GM19240 (cell line): ENCODE measurements around the gene ABCB1.

Experiments used
- DNase-seq: peaks from one replicate; pipeline ENCODE4 v3.0.0; 2011; ENCODE audit warnings: low spot score; ENCODE audit not compliant: insufficient read length

Gene ABCB1

DNA sequence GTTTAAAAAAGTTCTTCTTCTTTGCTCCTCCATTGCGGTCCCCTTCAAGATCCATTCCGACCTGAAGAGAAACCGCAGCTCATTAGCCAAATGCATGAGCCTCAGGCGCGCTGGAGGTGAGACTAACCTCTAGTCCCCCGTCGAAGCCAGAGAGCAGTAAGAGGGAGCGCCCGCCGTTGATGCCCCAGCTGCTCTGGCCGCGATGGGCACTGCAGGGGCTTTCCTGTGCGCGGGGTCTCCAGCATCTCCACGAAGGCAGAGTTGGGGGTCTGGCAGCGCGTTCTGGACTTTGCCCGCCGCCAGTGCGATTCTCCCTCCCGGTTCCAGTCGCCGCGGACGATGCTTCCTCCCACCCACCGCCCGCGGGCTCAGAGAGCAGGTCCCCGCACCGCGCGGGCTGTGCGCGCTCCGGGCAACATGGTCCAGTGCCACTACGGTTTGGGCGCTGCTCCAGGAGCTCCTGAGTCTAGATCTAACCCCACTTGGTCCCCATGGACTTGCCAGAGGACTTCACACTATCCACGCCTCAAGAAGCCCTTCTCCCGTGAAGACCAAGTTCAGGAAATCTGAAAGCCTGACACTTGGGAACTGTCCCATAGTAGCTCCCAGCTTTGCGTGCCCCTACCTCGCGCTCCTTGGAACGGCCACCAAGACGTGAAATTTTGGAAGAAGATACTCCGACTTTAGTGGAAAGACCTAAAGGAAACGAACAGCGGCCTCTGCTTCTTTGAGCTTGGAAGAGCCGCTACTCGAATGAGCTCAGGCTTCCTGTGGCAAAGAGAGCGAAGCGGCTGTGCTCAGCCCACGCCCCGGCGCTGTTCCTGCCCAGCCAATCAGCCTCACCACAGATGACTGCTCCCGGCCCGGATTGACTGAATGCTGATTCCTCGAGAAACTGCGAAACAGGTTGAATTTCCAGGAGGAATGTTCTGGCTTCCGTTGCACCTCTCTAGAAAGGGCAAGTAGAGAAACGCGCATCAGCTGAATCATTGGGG lies at the start of gene ABCB1:
ABCB1 (minus strand) TSS at position 755 of the 995 bp plus-strand sequence; CDS start at position 55, 700 bp downstream.
- peak; percentile 17 for DNase-seq

DNA sequence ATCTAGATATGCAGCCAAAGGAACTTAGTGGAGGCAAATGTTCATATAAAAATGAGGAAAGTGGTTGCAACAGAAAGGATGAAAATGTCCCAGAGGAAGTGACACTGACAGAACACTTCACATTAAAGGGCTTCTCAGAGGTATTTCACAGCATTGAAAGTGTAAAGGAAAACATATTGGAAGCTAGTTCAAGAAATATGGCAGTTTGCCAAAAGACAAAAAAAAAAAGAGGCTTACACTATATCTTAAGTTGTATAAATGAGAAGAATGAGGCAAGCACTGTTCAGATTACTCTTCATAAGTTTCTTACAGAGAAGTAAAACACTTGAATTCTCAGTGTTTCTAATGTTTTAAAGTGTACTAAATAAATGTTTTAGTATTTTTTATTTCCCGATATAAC lies 47.6 kb upstream of the ABCB1 start:
- no peak for DNase-seq

DNA sequence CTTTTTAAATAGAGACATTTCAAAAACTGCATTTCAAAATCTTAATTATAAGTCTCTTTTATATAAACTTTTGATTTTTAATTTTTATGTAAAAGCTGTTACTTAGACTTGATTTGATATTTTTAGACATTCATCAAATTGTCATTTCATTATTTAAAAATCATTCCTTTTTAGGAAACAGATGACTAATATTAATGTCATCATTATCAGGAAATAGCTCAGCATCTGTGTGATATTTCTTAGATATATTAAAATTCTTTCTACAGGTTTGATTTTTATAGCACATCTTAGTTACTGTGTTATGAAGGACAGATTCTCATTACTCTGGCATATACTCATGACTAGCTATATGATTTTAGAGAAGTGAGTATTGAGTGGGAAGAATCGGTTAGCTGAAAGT lies 44.8 kb upstream of the ABCB1 start:
- no peak for DNase-seq

- DNase-seq, result no peak
These were observed 35.2 kb upstream of the ABCB1 start for GRCh38 chr7:87635921-87636320.

DNA sequence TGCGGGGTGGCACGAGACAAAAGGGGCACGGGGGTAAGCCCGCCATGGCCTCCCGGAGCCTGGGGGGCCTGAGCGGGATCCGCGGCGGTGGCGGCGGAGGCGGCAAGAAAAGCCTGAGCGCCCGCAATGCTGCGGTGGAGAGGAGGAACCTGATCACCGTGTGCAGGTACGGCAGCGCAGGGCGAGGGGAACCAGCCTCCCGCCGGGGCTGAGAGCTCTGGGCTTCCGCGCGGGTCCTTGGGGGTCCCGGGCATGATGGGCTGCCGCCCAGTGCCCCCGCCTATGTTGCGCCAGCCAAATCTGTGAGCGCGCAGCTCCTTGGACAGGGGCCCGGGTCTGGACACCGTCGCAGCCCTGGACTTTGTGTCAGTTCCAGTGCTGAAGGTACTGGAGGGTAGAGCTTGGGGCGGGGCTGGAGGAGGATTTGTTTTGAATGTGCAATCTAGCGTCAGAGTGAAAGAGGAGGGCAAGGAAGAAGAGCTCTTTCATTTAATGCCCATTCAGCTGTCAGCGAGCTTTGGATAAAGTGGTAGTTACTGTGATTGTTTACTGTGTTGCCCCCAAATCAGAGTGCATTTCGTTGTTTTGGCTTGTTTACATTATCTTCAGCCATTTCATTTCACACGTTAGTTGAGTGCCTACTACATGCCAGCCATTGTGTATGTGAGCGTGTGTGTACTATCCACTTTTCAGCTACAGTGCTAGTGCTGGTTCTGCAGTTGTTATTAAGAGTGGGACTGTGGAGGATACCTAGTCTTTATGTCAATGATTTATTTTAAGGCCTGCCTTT lies 28.3 kb upstream of the ABCB1 start:
- no peak for DNase-seq

- no peak for DNase-seq
These were observed 26.9 kb upstream of the ABCB1 start for GRCh38 chr7:87627634-87627994.

- no peak for DNase-seq
These were observed 24.4 kb upstream of the ABCB1 start for GRCh38 chr7:87625101-87625500.

GRCh38 chr7:87624628-87625027 lies 23.9 kb upstream of the ABCB1 start:
- DNase-seq, result no peak

DNA sequence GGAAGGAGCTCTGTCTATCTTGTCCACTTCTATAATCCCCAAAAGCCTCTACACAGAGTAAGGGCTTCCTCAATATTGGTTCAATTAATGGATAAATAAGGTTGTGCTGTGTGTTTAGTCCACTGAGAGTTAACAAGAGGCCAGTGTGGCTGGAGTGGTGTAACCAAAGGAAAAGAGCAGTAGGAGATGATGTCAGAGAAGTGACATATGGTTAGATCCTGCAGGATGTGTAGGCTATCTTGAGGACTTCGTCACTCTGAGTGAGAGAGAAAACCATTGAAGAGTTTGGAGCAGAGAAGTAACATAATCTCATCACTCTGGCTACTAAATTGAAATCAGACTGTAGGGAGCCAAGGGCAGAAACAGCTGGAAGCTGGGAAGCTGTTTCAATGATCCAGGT lies 14.5 kb upstream of the ABCB1 start:
- DNase-seq, result no peak

GRCh38 chr7:87609916-87610315 lies 9.2 kb upstream of the ABCB1 start:
- no peak for DNase-seq

DNA sequence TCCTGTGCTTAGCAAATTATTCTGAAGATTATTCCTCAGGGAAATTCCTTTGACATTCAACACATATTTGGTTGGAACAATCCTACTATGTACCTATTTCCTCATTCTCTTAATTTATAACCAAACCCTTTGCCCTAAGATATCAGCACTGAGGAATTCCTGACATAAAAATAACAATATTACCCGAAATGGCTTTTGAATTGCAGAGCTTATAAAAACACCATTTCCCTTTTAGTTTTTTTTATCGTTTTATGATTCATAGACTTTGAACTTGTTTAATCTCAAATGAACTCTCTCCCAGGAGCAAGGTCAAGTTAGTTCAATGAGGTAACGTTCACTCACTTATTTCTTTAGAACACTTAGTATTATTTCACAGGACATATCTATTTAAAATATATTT lies 7.7 kb upstream of the ABCB1 start:
- no peak for DNase-seq

DNA sequence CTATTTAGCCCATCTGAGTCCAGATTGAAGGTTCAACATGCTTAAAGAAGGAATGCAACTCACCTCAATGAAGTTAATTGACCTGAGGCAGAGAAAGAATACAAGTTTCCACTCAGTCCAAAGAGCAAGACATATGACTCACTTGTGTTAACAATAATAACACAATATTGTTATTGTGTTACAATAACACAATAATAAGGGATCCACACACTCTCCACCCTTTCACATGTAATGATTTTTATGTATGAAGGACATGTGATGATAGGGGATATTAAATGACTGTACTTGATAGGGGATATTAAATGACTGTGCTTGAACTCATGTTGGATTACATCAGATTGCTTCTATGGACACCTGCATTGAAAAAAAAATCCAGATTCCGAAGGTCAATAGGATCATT lies 3.6 kb upstream of the ABCB1 start:
- no peak for DNase-seq

- DNase-seq, result peak; percentile 50
These were observed 1.3 kb downstream of the ABCB1 start for GRCh38 chr7:87599336-87599735.

DNA sequence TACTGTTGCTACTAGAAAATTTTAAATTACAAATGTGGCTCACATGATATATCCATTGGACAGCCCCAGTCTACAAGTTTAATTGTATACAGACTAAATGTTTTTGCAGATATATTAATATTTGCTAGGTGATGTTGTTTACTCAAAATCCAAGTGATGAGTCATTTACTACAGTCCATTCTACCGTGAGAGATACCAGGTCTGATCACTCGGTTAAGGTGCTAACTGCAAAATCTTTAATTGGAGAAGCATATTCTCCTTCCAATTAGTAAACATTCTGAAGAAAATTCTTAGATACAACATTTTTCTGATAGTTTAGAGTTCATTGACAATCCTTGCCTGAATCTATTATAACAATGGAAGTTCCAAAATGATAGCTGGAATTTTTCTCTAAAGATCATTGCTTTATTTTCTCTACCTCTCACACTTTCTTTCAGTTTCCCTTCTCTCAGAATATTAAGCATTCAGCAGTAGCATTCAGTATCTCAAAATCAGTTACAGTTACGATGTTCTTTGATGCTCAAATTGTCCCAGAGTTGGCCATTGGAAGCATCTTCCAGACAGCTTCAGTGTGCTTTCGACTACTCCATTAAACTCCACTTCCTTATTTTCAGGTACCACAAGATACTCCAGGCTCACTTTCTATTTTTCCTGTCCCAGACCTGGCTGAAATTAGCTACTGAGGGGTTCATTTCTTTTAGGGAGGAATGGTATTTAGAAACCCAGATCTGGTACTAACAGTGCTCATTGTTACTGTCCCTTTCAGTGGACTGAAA lies 2.3 kb downstream of the ABCB1 start:
- DNase-seq, result no peak

DNA sequence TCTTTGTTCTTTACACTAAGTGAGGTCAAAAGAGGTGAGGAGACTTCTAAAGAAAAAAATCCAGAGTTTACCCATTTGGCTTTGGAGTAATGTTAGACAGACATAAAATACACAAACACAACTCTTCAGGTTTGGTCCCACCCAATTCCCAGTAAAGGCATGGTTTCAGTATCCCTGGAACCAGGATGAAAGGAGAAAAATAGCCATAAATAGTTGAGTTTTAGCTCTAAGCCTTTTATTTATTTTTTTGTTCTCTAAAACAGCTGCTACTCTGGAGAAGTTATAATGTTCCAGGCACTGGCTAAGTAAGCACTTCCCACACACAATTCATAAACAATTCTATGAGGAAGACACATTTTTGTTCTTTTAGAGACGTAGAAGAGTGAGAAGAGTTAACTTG lies 4.0 kb downstream of the ABCB1 start:
- DNase-seq, result no peak

DNA sequence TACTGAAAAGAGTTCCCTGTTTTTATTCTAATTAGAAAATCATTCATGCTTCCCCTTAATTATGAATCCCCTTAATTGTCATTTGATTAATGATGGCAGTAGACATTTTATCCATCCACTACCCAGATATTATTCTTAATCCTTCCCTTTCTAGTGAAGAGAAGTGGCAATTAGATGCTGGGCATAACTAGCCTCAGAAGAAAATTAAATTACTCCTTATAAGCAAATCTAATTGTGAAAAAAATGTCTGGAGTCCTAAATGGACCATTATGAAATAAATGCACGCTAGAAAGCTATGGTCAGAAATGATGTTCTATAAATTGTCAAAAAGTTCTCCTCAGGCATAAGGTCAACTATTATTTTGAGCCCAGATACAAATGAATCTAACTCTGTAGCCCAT lies 4.5 kb downstream of the ABCB1 start:
- no peak for DNase-seq

DNA sequence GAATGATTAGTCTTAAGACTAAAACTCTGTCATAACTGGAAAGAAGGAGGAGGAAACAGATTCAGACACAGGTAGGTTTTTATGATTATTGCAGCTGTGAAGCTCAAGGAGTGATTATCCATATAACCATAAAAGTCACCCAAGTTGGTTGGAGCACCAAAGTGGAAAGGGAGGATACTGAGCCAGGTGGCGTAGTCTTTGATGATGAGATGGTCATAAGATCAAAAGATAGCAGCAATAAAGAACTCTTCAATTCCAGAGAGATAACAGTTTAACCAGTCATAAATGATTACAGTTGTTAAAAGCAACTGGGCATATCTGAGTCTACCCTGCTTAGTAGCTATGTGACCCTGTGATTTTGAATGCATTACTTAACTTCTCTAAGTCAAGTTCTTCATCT lies 8.4 kb downstream of the ABCB1 start:
- no peak for DNase-seq

DNA sequence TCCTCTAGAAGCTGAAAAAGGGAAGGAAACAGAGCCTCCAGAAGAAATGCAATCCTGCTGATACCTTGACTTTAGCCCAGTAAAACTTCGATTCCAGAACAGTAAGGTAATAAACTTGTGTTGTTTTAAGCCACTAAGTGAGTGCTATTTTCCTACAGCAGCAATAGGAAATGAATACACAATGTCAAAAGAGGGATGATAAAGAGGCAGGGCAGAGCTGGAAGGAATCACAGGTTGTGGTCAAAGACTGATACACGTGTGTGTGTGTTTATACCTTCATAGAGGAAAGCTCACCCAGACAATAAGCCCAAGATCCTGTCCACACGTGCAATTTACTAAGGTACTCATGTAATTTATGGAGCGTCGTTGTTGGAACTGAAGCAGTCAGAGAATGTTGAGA lies 9.5 kb downstream of the ABCB1 start:
- no peak for DNase-seq

DNA sequence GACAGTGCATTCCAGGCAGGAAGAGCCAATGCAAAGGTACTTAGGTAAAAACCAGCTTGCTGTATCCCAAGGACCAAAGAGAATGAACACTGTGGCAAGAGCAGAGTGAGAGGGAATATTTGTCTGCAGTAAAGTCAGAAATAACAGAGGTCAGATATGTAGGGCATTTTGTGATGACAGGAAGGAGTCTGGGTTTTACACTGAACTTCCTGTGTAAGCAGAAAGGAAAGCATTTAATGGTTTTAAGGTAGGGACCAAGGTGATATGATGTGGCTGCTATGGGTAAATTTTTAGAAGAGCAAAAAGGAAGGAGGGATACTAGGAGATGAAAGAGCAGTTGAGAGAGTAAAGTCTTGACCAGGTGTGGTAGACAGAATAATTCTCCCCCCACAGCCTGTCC lies 10.1 kb downstream of the ABCB1 start:
- no peak for DNase-seq

- no peak for DNase-seq
These were observed 11.1 kb downstream of the ABCB1 start for GRCh38 chr7:87589631-87590030.

GRCh38 chr7:87581723-87582122 lies 19.0 kb downstream of the ABCB1 start:
- no peak for DNase-seq

DNA sequence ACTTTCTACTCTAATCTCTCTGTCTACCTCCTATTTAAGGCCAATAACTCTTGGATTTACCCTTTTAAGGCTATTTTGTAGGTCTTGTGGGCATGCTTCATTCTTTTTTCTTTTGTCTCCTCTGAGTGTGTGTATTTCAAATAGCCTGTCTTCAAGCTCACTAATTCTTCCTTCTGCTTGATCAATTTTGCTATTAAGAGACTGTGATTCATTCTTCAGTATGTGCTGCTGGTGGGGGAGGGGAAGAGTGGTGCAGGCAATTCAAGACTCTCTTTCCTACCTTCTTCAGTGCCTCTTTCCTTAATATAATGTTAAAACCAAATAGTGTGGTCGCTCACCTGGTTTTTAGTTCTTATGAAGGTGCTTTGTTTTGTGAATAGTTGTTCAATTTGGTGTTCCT lies 20.0 kb downstream of the ABCB1 start:
- DNase-seq, result no peak
